ENCODE data around the gene ALDH1L1.

Gene ALDH1L1

DNA sequence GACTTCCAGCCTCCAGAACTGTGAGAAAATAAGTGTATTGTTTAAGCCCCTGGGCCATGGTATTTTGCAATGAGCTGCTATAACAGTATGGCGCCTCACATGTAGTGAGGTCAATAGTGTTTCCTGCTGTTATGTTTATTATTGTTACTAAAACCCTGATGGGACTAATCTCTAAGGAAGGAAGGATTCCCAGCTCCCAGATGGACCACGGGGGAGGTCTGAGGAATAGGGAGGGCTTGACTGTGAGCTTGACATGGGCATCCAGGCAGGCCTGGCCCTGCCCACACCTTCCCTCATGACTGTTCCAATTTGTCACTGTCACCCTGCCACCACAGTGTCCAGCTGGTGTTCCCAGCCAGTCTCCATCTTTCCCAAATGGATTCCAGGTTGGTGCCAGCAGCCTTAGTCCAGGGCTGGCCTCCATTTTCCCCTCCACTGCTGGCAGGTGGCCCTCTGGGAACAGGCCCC is 82.0 kb downstream of the ALDH1L1 start:
- TF ChIP-seq FOXP2 (optimal IDR thresholded peaks at IDR 0.05; ENCODE audit: borderline replicate concordance, extremely low read depth, extremely low read length, insufficient read depth) (no peak), POLR2AphosphoS5 (IDR thresholded peaks at IDR 0.05; ENCODE audit: low read depth, low read length) (no peak), TAF1 (IDR thresholded peaks at IDR 0.05; ENCODE audit: borderline replicate concordance, insufficient read depth, low read length) (no peak), SIN3A (IDR thresholded peaks at IDR 0.05; ENCODE audit: borderline replicate concordance, insufficient read depth, low read length) (no peak)
- TF ChIP-seq, protein P1, sequence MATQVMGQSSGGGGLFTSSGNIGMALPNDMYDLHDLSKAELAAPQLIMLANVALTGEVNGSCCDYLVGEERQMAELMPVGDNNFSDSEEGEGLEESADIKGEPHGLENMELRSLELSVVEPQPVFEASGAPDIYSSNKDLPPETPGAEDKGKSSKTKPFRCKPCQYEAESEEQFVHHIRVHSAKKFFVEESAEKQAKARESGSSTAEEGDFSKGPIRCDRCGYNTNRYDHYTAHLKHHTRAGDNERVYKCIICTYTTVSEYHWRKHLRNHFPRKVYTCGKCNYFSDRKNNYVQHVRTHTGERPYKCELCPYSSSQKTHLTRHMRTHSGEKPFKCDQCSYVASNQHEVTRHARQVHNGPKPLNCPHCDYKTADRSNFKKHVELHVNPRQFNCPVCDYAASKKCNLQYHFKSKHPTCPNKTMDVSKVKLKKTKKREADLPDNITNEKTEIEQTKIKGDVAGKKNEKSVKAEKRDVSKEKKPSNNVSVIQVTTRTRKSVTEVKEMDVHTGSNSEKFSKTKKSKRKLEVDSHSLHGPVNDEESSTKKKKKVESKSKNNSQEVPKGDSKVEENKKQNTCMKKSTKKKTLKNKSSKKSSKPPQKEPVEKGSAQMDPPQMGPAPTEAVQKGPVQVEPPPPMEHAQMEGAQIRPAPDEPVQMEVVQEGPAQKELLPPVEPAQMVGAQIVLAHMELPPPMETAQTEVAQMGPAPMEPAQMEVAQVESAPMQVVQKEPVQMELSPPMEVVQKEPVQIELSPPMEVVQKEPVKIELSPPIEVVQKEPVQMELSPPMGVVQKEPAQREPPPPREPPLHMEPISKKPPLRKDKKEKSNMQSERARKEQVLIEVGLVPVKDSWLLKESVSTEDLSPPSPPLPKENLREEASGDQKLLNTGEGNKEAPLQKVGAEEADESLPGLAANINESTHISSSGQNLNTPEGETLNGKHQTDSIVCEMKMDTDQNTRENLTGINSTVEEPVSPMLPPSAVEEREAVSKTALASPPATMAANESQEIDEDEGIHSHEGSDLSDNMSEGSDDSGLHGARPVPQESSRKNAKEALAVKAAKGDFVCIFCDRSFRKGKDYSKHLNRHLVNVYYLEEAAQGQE (IDR thresholded peaks at IDR 0.05; ENCODE audit: insufficient read depth in 1 of 2, low read depth in 2 of 2, low read length in 2 of 2): no peak

DNA sequence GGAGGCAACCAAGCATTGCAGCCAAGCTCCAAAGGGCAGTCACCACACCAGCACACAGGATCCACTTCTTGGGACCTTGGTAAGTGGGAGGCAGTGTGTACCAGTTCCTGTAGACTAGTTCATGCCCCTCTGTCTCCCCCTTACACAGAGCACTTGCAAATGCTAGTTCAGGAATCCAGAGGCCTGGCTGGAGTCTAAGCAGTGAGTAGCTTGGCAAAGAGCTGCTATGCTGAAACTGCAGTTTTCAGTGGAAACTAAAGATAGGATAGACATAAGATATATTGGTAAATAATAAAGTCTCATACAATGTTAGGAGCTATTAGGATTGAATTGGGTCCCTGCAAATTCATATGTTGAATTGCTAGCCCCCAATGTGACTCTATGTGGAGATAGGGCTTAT is 82.6 kb downstream of the ALDH1L1 start:
- TF ChIP-seq, protein P1 (IDR thresholded peaks at IDR 0.05; ENCODE audit: insufficient read depth in 1 of 2, low read depth in 2 of 2, low read length in 2 of 2): no peak
- TF ChIP-seq TAF1 (IDR thresholded peaks at IDR 0.05; ENCODE audit: borderline replicate concordance, insufficient read depth, low read length) (no peak), POLR2AphosphoS5 (IDR thresholded peaks at IDR 0.05; ENCODE audit: low read depth, low read length) (no peak), SIN3A (IDR thresholded peaks at IDR 0.05; ENCODE audit: borderline replicate concordance, insufficient read depth, low read length) (no peak), FOXP2 (optimal IDR thresholded peaks at IDR 0.05; ENCODE audit: borderline replicate concordance, extremely low read depth, extremely low read length, insufficient read depth) (no peak)

DNA sequence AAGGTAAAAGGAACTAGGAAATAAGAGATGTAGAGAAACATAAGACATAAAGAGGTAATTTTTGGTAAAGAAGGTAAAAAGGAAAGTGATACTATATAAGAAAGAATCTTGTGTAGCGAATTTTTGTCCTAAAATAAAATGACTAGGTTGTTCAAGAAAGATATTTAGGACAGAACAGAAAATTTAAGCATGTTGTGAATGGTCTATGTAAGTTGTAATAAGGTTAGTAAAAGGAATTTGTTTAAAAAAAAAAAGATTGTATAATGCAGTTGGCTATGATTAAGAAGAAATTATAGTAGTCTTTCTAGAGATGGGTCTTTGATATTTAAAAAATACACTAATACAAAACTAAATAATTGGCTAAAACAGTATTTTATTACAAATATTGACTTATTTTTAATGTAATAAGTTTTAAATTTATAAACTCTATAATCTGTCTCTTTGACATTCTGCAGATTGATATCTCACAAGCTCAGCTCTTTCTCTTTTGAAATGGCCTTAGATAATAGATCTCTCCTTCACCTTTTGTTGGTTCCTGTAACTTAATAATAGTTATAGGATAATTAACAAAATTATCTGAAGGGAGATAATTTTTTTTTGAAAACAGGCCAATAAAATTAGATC is 92.7 kb downstream of the ALDH1L1 start:
- TF ChIP-seq TAF1 (IDR thresholded peaks at IDR 0.05; ENCODE audit: borderline replicate concordance, insufficient read depth, low read length) (no peak), FOXP2 (optimal IDR thresholded peaks at IDR 0.05; ENCODE audit: borderline replicate concordance, extremely low read depth, extremely low read length, insufficient read depth) (no peak), POLR2AphosphoS5 (IDR thresholded peaks at IDR 0.05; ENCODE audit: low read depth, low read length) (no peak), SIN3A (IDR thresholded peaks at IDR 0.05; ENCODE audit: borderline replicate concordance, insufficient read depth, low read length) (no peak)
- TF ChIP-seq, protein P1 (IDR thresholded peaks at IDR 0.05; ENCODE audit: insufficient read depth in 1 of 2, low read depth in 2 of 2, low read length in 2 of 2): no peak

DNA sequence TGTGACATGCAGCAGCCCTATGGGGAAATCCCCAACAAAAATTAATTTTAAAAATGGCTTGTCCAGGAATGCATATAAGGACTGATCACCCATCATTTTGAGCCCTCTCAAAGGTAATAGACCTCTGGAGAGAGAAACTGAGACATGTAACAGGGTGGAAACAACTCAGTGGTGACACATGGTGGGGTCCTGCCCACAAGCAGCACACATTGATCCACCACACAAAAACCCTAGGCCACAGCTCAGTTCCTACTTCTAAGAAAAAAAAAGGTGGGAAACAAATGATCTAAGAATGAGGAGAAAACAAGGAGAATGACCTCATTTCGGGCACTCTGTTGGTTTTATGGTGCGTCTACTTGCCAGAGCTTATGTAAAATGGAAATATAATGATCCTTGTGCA is 94.5 kb downstream of the ALDH1L1 start:
- TF ChIP-seq, protein P1 (IDR thresholded peaks at IDR 0.05; ENCODE audit: insufficient read depth in 1 of 2, low read depth in 2 of 2, low read length in 2 of 2): no peak
- no peak for TF ChIP-seq POLR2AphosphoS5 (IDR thresholded peaks at IDR 0.05; ENCODE audit: low read depth, low read length)
- TF ChIP-seq SIN3A (IDR thresholded peaks at IDR 0.05; ENCODE audit: borderline replicate concordance, insufficient read depth, low read length): no peak
- no peak for TF ChIP-seq TAF1 (IDR thresholded peaks at IDR 0.05; ENCODE audit: borderline replicate concordance, insufficient read depth, low read length)
- TF ChIP-seq FOXP2 (optimal IDR thresholded peaks at IDR 0.05; ENCODE audit: borderline replicate concordance, extremely low read depth, extremely low read length, insufficient read depth): no peak

All from PFSK-1 (cell line).